GM12865 (cell line): ENCODE results near the gene KCTD7.

Source experiments
- DNase-seq: peaks from one replicate; pipeline ENCODE4 v3.0.0; 2010; ENCODE audit warnings: low read depth
- H3K4me3 ChIP-seq: 2 replicates; pipeline ENCODE4 v1.5.1; 2011; ENCODE audit warnings: mild to moderate bottlenecking, low read depth, low read length, control low read depth
- CTCF ChIP-seq: IDR thresholded peaks from 2 replicates; pipeline ENCODE4 v1.5.1; 2011; ENCODE audit warnings: low read length, control low read depth, low read depth, inconsistent platforms; ENCODE audit not compliant: insufficient read depth; ENCODE audit errors: missing control alignments

The KCTD7 gene

DNA sequence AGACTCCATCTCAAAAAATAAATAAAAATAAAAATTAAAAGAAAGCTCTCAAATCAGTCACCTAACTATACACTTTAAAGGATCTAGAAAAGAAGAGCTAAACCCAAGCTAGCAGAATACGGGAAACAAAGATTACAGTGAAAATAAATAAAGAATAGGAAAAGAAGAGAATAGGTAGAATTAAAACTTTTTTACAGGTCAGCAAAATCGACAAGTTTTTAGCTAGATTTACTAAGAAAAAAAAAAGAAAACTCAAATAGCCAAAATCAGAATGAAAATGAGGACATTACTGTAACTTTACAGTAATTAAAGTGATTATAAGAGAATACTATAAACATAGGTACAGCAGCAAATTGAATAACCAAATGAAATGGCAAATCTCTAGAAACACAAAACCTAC lies 60.4 kb downstream of the KCTD7 start:
- TF ChIP-seq CTCF, result no peak
- DNase-seq, result no peak
- H3K4me3 ChIP-seq, result no peak overlapping the region

- DNase-seq, result no peak
- H3K4me3 ChIP-seq, result no peak overlapping the region
- no peak for TF ChIP-seq CTCF
Measured at GRCh38 chr7:66693331-66693730, 64.7 kb downstream of the KCTD7 start.
